Neural progenitor cell (in vitro differentiated cells): ENCODE data around the gene LMF2.

Source experiments
- EZH2 ChIP-seq: fragments of 200-600 bp; sonication (generic); IDR thresholded peaks from 2 replicates; pipeline ENCODE4 v1.6.1; 2017; ENCODE audit warnings: antibody characterized with exemption, mild to moderate bottlenecking, moderate library complexity
- EZH2phosphoT487 ChIP-seq: fragments of 200-600 bp; sonication (generic); IDR thresholded peaks from 2 replicates; pipeline ENCODE4 v1.6.1; 2017; ENCODE audit warnings: antibody characterized with exemption
- TF ChIP-seq, protein P1 (sequence below): fragments of 200-600 bp; sonication (generic); IDR thresholded peaks from 2 replicates; pipeline ENCODE4 v1.5.1; 2017; ENCODE audit warnings: antibody characterized with exemption, mild to moderate bottlenecking

GRCh38 chr22:50529416-50529896 is 22.0 kb upstream of the LMF2 start:
- TF ChIP-seq EZH2phosphoT487 (no peak), EZH2 (no peak)
- TF ChIP-seq, protein P1, sequence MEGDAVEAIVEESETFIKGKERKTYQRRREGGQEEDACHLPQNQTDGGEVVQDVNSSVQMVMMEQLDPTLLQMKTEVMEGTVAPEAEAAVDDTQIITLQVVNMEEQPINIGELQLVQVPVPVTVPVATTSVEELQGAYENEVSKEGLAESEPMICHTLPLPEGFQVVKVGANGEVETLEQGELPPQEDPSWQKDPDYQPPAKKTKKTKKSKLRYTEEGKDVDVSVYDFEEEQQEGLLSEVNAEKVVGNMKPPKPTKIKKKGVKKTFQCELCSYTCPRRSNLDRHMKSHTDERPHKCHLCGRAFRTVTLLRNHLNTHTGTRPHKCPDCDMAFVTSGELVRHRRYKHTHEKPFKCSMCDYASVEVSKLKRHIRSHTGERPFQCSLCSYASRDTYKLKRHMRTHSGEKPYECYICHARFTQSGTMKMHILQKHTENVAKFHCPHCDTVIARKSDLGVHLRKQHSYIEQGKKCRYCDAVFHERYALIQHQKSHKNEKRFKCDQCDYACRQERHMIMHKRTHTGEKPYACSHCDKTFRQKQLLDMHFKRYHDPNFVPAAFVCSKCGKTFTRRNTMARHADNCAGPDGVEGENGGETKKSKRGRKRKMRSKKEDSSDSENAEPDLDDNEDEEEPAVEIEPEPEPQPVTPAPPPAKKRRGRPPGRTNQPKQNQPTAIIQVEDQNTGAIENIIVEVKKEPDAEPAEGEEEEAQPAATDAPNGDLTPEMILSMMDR: no peak
